Measurements from ENCODE around the gene C1orf21.

Gene C1orf21

GRCh38 chr1:184433956-184434502 is 47.2 kb downstream of the C1orf21 start:
- Mint-ChIP-seq H3K36me3 (ENCODE audit: low read depth) (no peaks in the 10 kb centered on the region), H3K4me1 (no peaks in the 10 kb centered on the region), H3K27me3 (peaks cover 2% of the 10 kb centered on the region), H3K9me3 (no peaks in the 10 kb centered on the region), H3K27ac (no peak overlapping the region), H3K4me3 (no peak overlapping the region)
- ATAC-seq = no peak
- DNase-seq = no peak

GRCh38 chr1:184437291-184437690 is 50.5 kb downstream of the C1orf21 start:
- ATAC-seq (no peak), DNase-seq (no peak)
- Mint-ChIP-seq H3K4me1 (no peaks in the 10 kb centered on the region), H3K27me3 (peaks cover 2% of the 10 kb centered on the region), H3K9me3 (no peaks in the 10 kb centered on the region), H3K27ac (no peak overlapping the region), H3K4me3 (no peak overlapping the region), H3K36me3 (ENCODE audit: low read depth) (no peaks in the 10 kb centered on the region)

GRCh38 chr1:184438363-184438762 is 51.5 kb downstream of the C1orf21 start:
- no peak overlapping the region for H3K27ac Mint-ChIP-seq
- ATAC-seq (no peak), DNase-seq (no peak)
- H3K27me3 Mint-ChIP-seq = peaks cover 2% of the 10 kb centered on the region
- no peaks in the 10 kb centered on the region for H3K9me3 Mint-ChIP-seq
- H3K4me3 Mint-ChIP-seq = no peak overlapping the region
- no peaks in the 10 kb centered on the region for H3K36me3 Mint-ChIP-seq (ENCODE audit: low read depth)
- no peaks in the 10 kb centered on the region for H3K4me1 Mint-ChIP-seq

GRCh38 chr1:184442260-184442659 is 55.4 kb downstream of the C1orf21 start:
- Mint-ChIP-seq H3K27ac (no peak overlapping the region), H3K4me3 (no peak overlapping the region), H3K27me3 (no peaks in the 10 kb centered on the region)

GRCh38 chr1:184443201-184443600 is 56.4 kb downstream of the C1orf21 start:
- ATAC-seq (no peak), DNase-seq (no peak)
- Mint-ChIP-seq H3K4me1 (no peaks in the 10 kb centered on the region), H3K27ac (no peak overlapping the region), H3K9me3 (no peaks in the 10 kb centered on the region), H3K27me3 (no peaks in the 10 kb centered on the region), H3K36me3 (ENCODE audit: low read depth) (no peaks in the 10 kb centered on the region), H3K4me3 (no peak overlapping the region)

More at GRCh38 chr1:184442260-184442659, 55.4 kb downstream of the C1orf21 start:
- Mint-ChIP-seq H3K9me3 (no peaks in the 10 kb centered on the region), H3K36me3 (ENCODE audit: low read depth) (no peaks in the 10 kb centered on the region), H3K4me1 (no peaks in the 10 kb centered on the region)
- ATAC-seq = no peak
- no peak for DNase-seq

- no peaks in the 10 kb centered on the region for H3K9me3 Mint-ChIP-seq
- H3K27ac Mint-ChIP-seq = no peak overlapping the region
Observed at GRCh38 chr1:184443624-184444023, 56.8 kb downstream of the C1orf21 start.

GRCh38 chr1:184445997-184446396 is 59.2 kb downstream of the C1orf21 start:
- ATAC-seq (no peak), DNase-seq (no peak)
- Mint-ChIP-seq H3K27ac (no peak overlapping the region), H3K4me1 (no peaks in the 10 kb centered on the region), H3K4me3 (no peak overlapping the region), H3K27me3 (no peaks in the 10 kb centered on the region), H3K36me3 (ENCODE audit: low read depth) (no peaks in the 10 kb centered on the region), H3K9me3 (no peaks in the 10 kb centered on the region)

More at GRCh38 chr1:184443624-184444023, 56.8 kb downstream of the C1orf21 start:
- ATAC-seq (no peak), DNase-seq (no peak)
- Mint-ChIP-seq H3K4me1 (no peaks in the 10 kb centered on the region), H3K36me3 (ENCODE audit: low read depth) (no peaks in the 10 kb centered on the region), H3K27me3 (no peaks in the 10 kb centered on the region), H3K4me3 (no peak overlapping the region)

- no peak overlapping the region for H3K27ac Mint-ChIP-seq
- DNase-seq (no peak), ATAC-seq (no peak)
- no peaks in the 10 kb centered on the region for H3K9me3 Mint-ChIP-seq
- no peaks in the 10 kb centered on the region for H3K27me3 Mint-ChIP-seq
- no peaks in the 10 kb centered on the region for H3K36me3 Mint-ChIP-seq (ENCODE audit: low read depth)
- H3K4me1 Mint-ChIP-seq = no peaks in the 10 kb centered on the region
- no peak overlapping the region for H3K4me3 Mint-ChIP-seq
Observed at GRCh38 chr1:184447651-184448185, 60.9 kb downstream of the C1orf21 start.

- no peaks in the 10 kb centered on the region for H3K27me3 Mint-ChIP-seq
- no peaks in the 10 kb centered on the region for H3K4me1 Mint-ChIP-seq
- H3K9me3 Mint-ChIP-seq = no peaks in the 10 kb centered on the region
- no peak for DNase-seq
- ATAC-seq = no peak
- H3K36me3 Mint-ChIP-seq (ENCODE audit: low read depth) = no peaks in the 10 kb centered on the region
- no peak overlapping the region for H3K4me3 Mint-ChIP-seq
- H3K27ac Mint-ChIP-seq = no peak overlapping the region
Observed at GRCh38 chr1:184449916-184450315, 63.1 kb downstream of the C1orf21 start.

- H3K27ac Mint-ChIP-seq = no peak overlapping the region
- H3K36me3 Mint-ChIP-seq (ENCODE audit: low read depth) = no peaks in the 10 kb centered on the region
- H3K27me3 Mint-ChIP-seq = no peaks in the 10 kb centered on the region
Observed at GRCh38 chr1:184455786-184456185, 69.0 kb downstream of the C1orf21 start.

GRCh38 chr1:184456189-184456588 is 69.4 kb downstream of the C1orf21 start:
- Mint-ChIP-seq H3K27me3 (no peaks in the 10 kb centered on the region), H3K4me3 (no peak overlapping the region), H3K4me1 (no peaks in the 10 kb centered on the region), H3K9me3 (no peaks in the 10 kb centered on the region), H3K36me3 (ENCODE audit: low read depth) (no peaks in the 10 kb centered on the region), H3K27ac (no peak overlapping the region)
- ATAC-seq (no peak), DNase-seq (no peak)

More at GRCh38 chr1:184455786-184456185, 69.0 kb downstream of the C1orf21 start:
- Mint-ChIP-seq H3K4me3 (no peak overlapping the region), H3K9me3 (no peaks in the 10 kb centered on the region), H3K4me1 (no peaks in the 10 kb centered on the region)
- no peak for DNase-seq
- no peak for ATAC-seq

- Mint-ChIP-seq H3K4me1 (no peaks in the 10 kb centered on the region), H3K4me3 (no peak overlapping the region), H3K27ac (no peak overlapping the region), H3K36me3 (ENCODE audit: low read depth) (no peaks in the 10 kb centered on the region), H3K9me3 (no peaks in the 10 kb centered on the region), H3K27me3 (no peaks in the 10 kb centered on the region)
- DNase-seq = no peak
- no peak for ATAC-seq
Observed at GRCh38 chr1:184457500-184457899, 70.7 kb downstream of the C1orf21 start.

GRCh38 chr1:184461321-184461720 is 74.5 kb downstream of the C1orf21 start:
- no peaks in the 10 kb centered on the region for H3K9me3 Mint-ChIP-seq
- no peak for DNase-seq
- no peaks in the 10 kb centered on the region for H3K27me3 Mint-ChIP-seq
- H3K36me3 Mint-ChIP-seq (ENCODE audit: low read depth) = no peaks in the 10 kb centered on the region
- H3K4me3 Mint-ChIP-seq = no peak overlapping the region
- no peaks in the 10 kb centered on the region for H3K4me1 Mint-ChIP-seq
- H3K27ac Mint-ChIP-seq = no peak overlapping the region
- no peak for ATAC-seq

GRCh38 chr1:184462155-184462554 is 75.3 kb downstream of the C1orf21 start:
- ATAC-seq (no peak), DNase-seq (no peak)
- Mint-ChIP-seq H3K9me3 (no peaks in the 10 kb centered on the region), H3K27ac (no peak overlapping the region), H3K4me3 (no peak overlapping the region), H3K27me3 (no peaks in the 10 kb centered on the region), H3K36me3 (ENCODE audit: low read depth) (no peaks in the 10 kb centered on the region), H3K4me1 (no peaks in the 10 kb centered on the region)

GRCh38 chr1:184462990-184463389 is 76.2 kb downstream of the C1orf21 start:
- no peaks in the 10 kb centered on the region for H3K36me3 Mint-ChIP-seq (ENCODE audit: low read depth)
- H3K27me3 Mint-ChIP-seq = no peaks in the 10 kb centered on the region
- DNase-seq = no peak
- H3K9me3 Mint-ChIP-seq = no peaks in the 10 kb centered on the region
- no peak for ATAC-seq
- no peak overlapping the region for H3K4me3 Mint-ChIP-seq
- no peak overlapping the region for H3K27ac Mint-ChIP-seq
- no peaks in the 10 kb centered on the region for H3K4me1 Mint-ChIP-seq

- no peak overlapping the region for H3K4me3 Mint-ChIP-seq
- ATAC-seq (no peak), DNase-seq (no peak)
- no peaks in the 10 kb centered on the region for H3K36me3 Mint-ChIP-seq (ENCODE audit: low read depth)
- H3K27ac Mint-ChIP-seq = no peak overlapping the region
- H3K27me3 Mint-ChIP-seq = no peaks in the 10 kb centered on the region
- H3K9me3 Mint-ChIP-seq = no peaks in the 10 kb centered on the region
- no peaks in the 10 kb centered on the region for H3K4me1 Mint-ChIP-seq
Observed at GRCh38 chr1:184463680-184464079, 76.9 kb downstream of the C1orf21 start.

All from activated naive CD8-positive, alpha-beta T cell treated with anti-CD3 and anti-CD28 coated beads, Interleukin-2, amount 50 U/mL, for 24 hours (primary cell).